ENCODE results near the gene EMC8. TPM values are rescaled to one million over a fixed set of nuclear protein-coding genes. Genes with fewer than 3 reads are reported as not detected.

Gene EMC8
- total RNA-seq, 1 donor from 2014 or later = 20.0 TPM

- ATAC-seq (peak; percentile 58), DNase-seq (no peak)
- Histone ChIP-seq H3K36me3 (peaks cover 51% of the 10 kb centered on the region), H3K27ac (no peak overlapping the region), H3K27me3 (no peaks in the 10 kb centered on the region), H3K4me1 (peaks cover 10% of the 10 kb centered on the region), H3K4me3 (no peak overlapping the region), H3K9me3 (no peaks in the 10 kb centered on the region)
- intact Hi-C loops (cut with DNase I) = no loop called here
- no peak for TF ChIP-seq CTCF (IDR thresholded peaks at IDR 0.05)
These were observed 16.9 kb downstream of the EMC8 start for GRCh38 chr16:85782451-85782850.

- H3K27ac ChIP-seq = no peak overlapping the region
- no peak for TF ChIP-seq CTCF (IDR thresholded peaks at IDR 0.05)
- DNase-seq (peak; percentile 79), ATAC-seq (peak; percentile 65)
- H3K4me1 ChIP-seq = peaks cover 10% of the 10 kb centered on the region
- H3K36me3 ChIP-seq = peaks cover 52% of the 10 kb centered on the region
- intact Hi-C loops (cut with DNase I) = no loop called here
- no peaks in the 10 kb centered on the region for H3K9me3 ChIP-seq
- no peak overlapping the region for H3K4me3 ChIP-seq
- H3K27me3 ChIP-seq = no peaks in the 10 kb centered on the region
These were observed 17.5 kb downstream of the EMC8 start for GRCh38 chr16:85781695-85782370.

- no peak overlapping the region for H3K4me3 ChIP-seq
- ATAC-seq (no peak), DNase-seq (no peak)
- no peaks in the 10 kb centered on the region for H3K27me3 ChIP-seq
- H3K36me3 ChIP-seq = peaks cover 49% of the 10 kb centered on the region
- H3K27ac ChIP-seq = no peak overlapping the region
- no peak for TF ChIP-seq CTCF (IDR thresholded peaks at IDR 0.05)
- intact Hi-C loops (cut with DNase I) = no loop called here
- H3K4me1 ChIP-seq = peaks cover 10% of the 10 kb centered on the region
- no peaks in the 10 kb centered on the region for H3K9me3 ChIP-seq
These were observed 18.2 kb downstream of the EMC8 start for GRCh38 chr16:85781156-85781555.

- DNase-seq (no peak), ATAC-seq (no peak)
- intact Hi-C loops (cut with DNase I) = no loop called here
- no peak overlapping the region for H3K4me3 ChIP-seq
- H3K27me3 ChIP-seq = no peaks in the 10 kb centered on the region
- peaks cover 42% of the 10 kb centered on the region for H3K36me3 ChIP-seq
- no peak overlapping the region for H3K27ac ChIP-seq
- H3K9me3 ChIP-seq = no peaks in the 10 kb centered on the region
- no peak for TF ChIP-seq CTCF (IDR thresholded peaks at IDR 0.05)
- H3K4me1 ChIP-seq = peaks cover 10% of the 10 kb centered on the region
These were observed 19.1 kb downstream of the EMC8 start for GRCh38 chr16:85780281-85780680.

- Histone ChIP-seq H3K4me1 (peaks cover 10% of the 10 kb centered on the region), H3K9me3 (no peaks in the 10 kb centered on the region), H3K36me3 (peaks cover 42% of the 10 kb centered on the region)
These were observed 20.5 kb downstream of the EMC8 start for GRCh38 chr16:85778873-85779272.

More at GRCh38 chr16:85778873-85779272, 20.5 kb downstream of the EMC8 start:
- Histone ChIP-seq H3K27me3 (no peaks in the 10 kb centered on the region), H3K27ac (no peak overlapping the region), H3K4me3 (no peak overlapping the region)
- DNase-seq (no peak), ATAC-seq (no peak)
- intact Hi-C loops (cut with DNase I) = no loop called here
- no peak for TF ChIP-seq CTCF (IDR thresholded peaks at IDR 0.05)
